SK-N-SH treated with all-trans-retinoic acid at 6 μM for 48 hours (cell line): ENCODE results near the gene TCERG1.
A peak's percentile ranks its signal among the peaks of the same experiment; 100 is the strongest.

Source experiments
- ATAC-seq: fragments of 200-7000 bp; cut with Tn5 transposase; 3 replicates; pipeline ENCODE4 v1.9.1; 2020; ENCODE audit warnings: mild to moderate bottlenecking, moderate library complexity
- ARNTL ChIP-seq: fragments of 450-650 bp; formaldehyde crosslinking; IDR thresholded peaks from 2 replicates; pipeline ENCODE4 v1.5.0; 2020; ENCODE audit warnings: low read depth, mild to moderate bottlenecking, moderate library complexity, borderline replicate concordance
- BACH2 ChIP-seq: fragments of 250-450 bp; sonication (Bioruptor Pico); IDR thresholded peaks from 2 replicates; pipeline ENCODE4 v1.9.0; 2021; ENCODE audit warnings: mild to moderate bottlenecking, borderline replicate concordance
- CREB5 ChIP-seq: fragments of 250-450 bp; sonication (Bioruptor Pico); IDR thresholded peaks from 2 replicates; pipeline ENCODE4 v1.5.1; 2020; ENCODE audit warnings: low read depth, mild to moderate bottlenecking, moderate library complexity
- GLIS3 ChIP-seq: fragments of 250-450 bp; sonication (Bioruptor Pico); IDR thresholded peaks from 2 replicates; pipeline ENCODE4 v1.5.0; 2020; ENCODE audit warnings: mild to moderate bottlenecking, moderate library complexity
- ISL1 ChIP-seq: fragments of 250-450 bp; sonication (Bioruptor Pico); IDR thresholded peaks from 2 replicates; pipeline ENCODE4 v2.1.2; 2022; ENCODE audit warnings: mild to moderate bottlenecking, moderate library complexity
- OSR1 ChIP-seq: fragments of 250-450 bp; sonication (Bioruptor Pico); IDR thresholded peaks from 2 replicates; pipeline ENCODE4 v1.8.0; 2022; ENCODE audit warnings: moderate library complexity, mild to moderate bottlenecking, inconsistent platforms
- PATZ1 ChIP-seq: fragments of 250-450 bp; sonication (Bioruptor Pico); IDR thresholded peaks from 2 replicates; pipeline ENCODE4 v1.8.0; 2020; ENCODE audit warnings: mild to moderate bottlenecking, moderate library complexity, borderline replicate concordance
- POU6F1 ChIP-seq: fragments of 250-450 bp; sonication (Bioruptor Pico); IDR thresholded peaks from 2 replicates; pipeline ENCODE4 v1.8.0; 2021; ENCODE audit warnings: low read depth, mild to moderate bottlenecking, moderate library complexity, borderline replicate concordance
- PPARA ChIP-seq: fragments of 250-450 bp; sonication (Bioruptor Pico); IDR thresholded peaks from 2 replicates; pipeline ENCODE4 v1.5.0; 2020; ENCODE audit warnings: mild to moderate bottlenecking, borderline replicate concordance
- RARB ChIP-seq: fragments of 250-450 bp; sonication (Bioruptor Pico); IDR thresholded peaks from 2 replicates; pipeline ENCODE4 v1.8.0; 2021; ENCODE audit warnings: mild to moderate bottlenecking, moderate library complexity
- SNAI2 ChIP-seq: fragments of 250-450 bp; sonication (Bioruptor Pico); IDR thresholded peaks from 2 replicates; pipeline ENCODE4 v1.5.0; 2020; ENCODE audit warnings: mild to moderate bottlenecking, moderate library complexity
- TOX ChIP-seq: fragments of 250-450 bp; sonication (Bioruptor Pico); IDR thresholded peaks from 2 replicates; pipeline ENCODE4 v1.8.0; 2021; ENCODE audit warnings: mild to moderate bottlenecking, moderate library complexity, borderline replicate concordance
- TSHZ2 ChIP-seq: fragments of 250-450 bp; sonication (Bioruptor Pico); IDR thresholded peaks from 2 replicates; pipeline ENCODE4 v1.5.0; 2020; ENCODE audit warnings: mild to moderate bottlenecking, moderate library complexity
- ZC3H10 ChIP-seq: fragments of 250-450 bp; sonication (Bioruptor Pico); IDR thresholded peaks from 2 replicates; pipeline ENCODE4 v1.5.1; 2021; ENCODE audit warnings: mild to moderate bottlenecking, moderate library complexity
- ZFP30 ChIP-seq: fragments of 450-650 bp; formaldehyde crosslinking; IDR thresholded peaks from 2 replicates; pipeline ENCODE4 v1.5.0; 2022; ENCODE audit warnings: mild to moderate bottlenecking, moderate library complexity
- ZNF565 ChIP-seq: fragments of 450-650 bp; formaldehyde crosslinking; conservative IDR thresholded peaks from 2 replicates; pipeline ENCODE4 v1.5.0; 2020; ENCODE audit warnings: low read depth, mild to moderate bottlenecking, moderate library complexity
- ZNF70 ChIP-seq: fragments of 450-650 bp; formaldehyde crosslinking; IDR thresholded peaks from 2 replicates; pipeline ENCODE4 v1.5.0; 2020; ENCODE audit warnings: mild to moderate bottlenecking, moderate library complexity
- ZNF8 ChIP-seq: fragments of 450-650 bp; formaldehyde crosslinking; IDR thresholded peaks from 2 replicates; pipeline ENCODE4 v1.5.0; 2020; ENCODE audit warnings: mild to moderate bottlenecking, moderate library complexity

TCERG1 gene

GRCh38 chr5:146451411-146451810 lies 4.3 kb downstream of the TCERG1 start:
- ATAC-seq, result no peak
- TF ChIP-seq PPARA, result no peak
- no peak for TF ChIP-seq ZNF70 (CRISPR knock-in tag)
- TF ChIP-seq TSHZ2 (CRISPR knock-in tag), result no peak
- no peak for TF ChIP-seq SNAI2 (CRISPR knock-in tag)
- no peak for TF ChIP-seq PATZ1 (CRISPR knock-in tag)
- TF ChIP-seq ZNF565 (CRISPR knock-in tag), result no peak
- no peak for TF ChIP-seq OSR1 (CRISPR knock-in tag)

GRCh38 chr5:146457431-146457830 lies 10.3 kb downstream of the TCERG1 start:
- ATAC-seq, result no peak
- TF ChIP-seq ZNF8 (no peak), ZNF565 (CRISPR knock-in tag) (no peak), ZNF70 (CRISPR knock-in tag) (no peak), ZC3H10 (CRISPR knock-in tag) (no peak), TSHZ2 (CRISPR knock-in tag) (no peak), PPARA (no peak), TOX (CRISPR knock-in tag) (no peak), RARB (no peak), PATZ1 (CRISPR knock-in tag) (no peak), ZFP30 (CRISPR knock-in tag) (no peak)

DNA sequence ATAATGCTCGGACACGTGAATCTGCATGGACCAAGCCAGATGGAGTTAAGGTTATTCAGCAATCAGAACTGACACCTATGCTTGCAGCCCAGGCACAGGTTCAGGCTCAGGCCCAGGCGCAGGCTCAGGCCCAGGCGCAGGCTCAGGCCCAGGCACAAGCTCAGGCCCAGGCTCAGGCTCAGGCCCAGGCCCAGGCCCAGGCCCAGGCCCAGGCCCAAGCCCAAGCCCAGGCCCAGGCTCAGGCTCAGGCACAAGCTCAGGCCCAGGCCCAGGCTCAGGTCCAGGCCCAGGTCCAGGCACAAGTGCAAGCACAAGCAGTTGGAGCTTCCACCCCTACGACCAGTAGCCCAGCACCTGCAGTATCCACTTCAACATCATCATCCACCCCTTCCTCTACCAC lies 11.8 kb downstream of the TCERG1 start:
- no peak for ATAC-seq
- TF ChIP-seq ARNTL (CRISPR knock-in tag) (no peak), BACH2 (CRISPR knock-in tag) (no peak), ZNF70 (CRISPR knock-in tag) (no peak), ZNF565 (CRISPR knock-in tag) (no peak), TOX (CRISPR knock-in tag) (no peak), CREB5 (no peak), GLIS3 (no peak), PPARA (no peak), ZFP30 (CRISPR knock-in tag) (no peak)

- TF ChIP-seq ARNTL (CRISPR knock-in tag) (no peak), PATZ1 (CRISPR knock-in tag) (peak; percentile 29; the same call in 1 of the 2 replicates), ISL1 (CRISPR knock-in tag) (peak; percentile 86), POU6F1 (CRISPR knock-in tag) (0 out of 2 replicates have a peak, but pooled peaks have one; percentile 35)
- peak; percentile 87 for ATAC-seq
Measured at GRCh38 chr5:146461319-146461718, 14.2 kb downstream of the TCERG1 start.
